MM.1S (cell line): Measurements from ENCODE around the gene SAFB2.

Source experiments
- DNase-seq: peaks from one replicate; pipeline ENCODE4 v3.0.0-alpha.2; 2015
- H2AFZ ChIP-seq: fragments of 300-600 bp; sonication (generic); 2 replicates; pipeline ENCODE4 v1.6.0; 2016; ENCODE audit warnings: antibody characterized with exemption, low read length
- H3F3A ChIP-seq: fragments of 300-600 bp; sonication (generic); 2 replicates; pipeline ENCODE4 v1.6.1; 2016; ENCODE audit warnings: mild to moderate bottlenecking, antibody characterized with exemption, low read length, moderate library complexity, mixed read lengths; ENCODE audit not compliant: insufficient read depth
- H3K27ac ChIP-seq: fragments of 300-600 bp; sonication (generic); 2 replicates; pipeline ENCODE4 v1.5.1; 2016; ENCODE audit warnings: mild to moderate bottlenecking, low read length
- H3K27me3 ChIP-seq: fragments of 300-600 bp; sonication (generic); replicated peaks from 2 replicates; pipeline ENCODE4 v1.6.0; 2016; ENCODE audit warnings: low read length; ENCODE audit not compliant: insufficient read depth
- H3K36me3 ChIP-seq: fragments of 300-600 bp; sonication (generic); replicated peaks from 2 replicates; pipeline ENCODE4 v1.6.1; 2016; ENCODE audit warnings: mild to moderate bottlenecking, low read length, mixed read lengths; ENCODE audit not compliant: insufficient read depth
- H3K4me1 ChIP-seq: fragments of 300-600 bp; sonication (generic); 2 replicates; pipeline ENCODE4 v1.6.1; 2016; ENCODE audit warnings: low read length, mixed read lengths
- H3K4me2 ChIP-seq: fragments of 300-600 bp; sonication (generic); 2 replicates; pipeline ENCODE4 v1.6.0; 2016; ENCODE audit warnings: low read depth, low read length
- H3K4me3 ChIP-seq: fragments of 300-600 bp; sonication (generic); 2 replicates; pipeline ENCODE4 v1.5.1; 2016; ENCODE audit warnings: low read length, mixed read lengths
- H3K79me2 ChIP-seq: fragments of 300-600 bp; sonication (generic); 2 replicates; pipeline ENCODE4 v1.6.1; 2016; ENCODE audit warnings: mixed run types, low read length, mixed read lengths
- H3K9ac ChIP-seq: fragments of 300-600 bp; sonication (generic); 2 replicates; pipeline ENCODE4 v1.6.1; 2016; ENCODE audit warnings: low read length, mixed read lengths
- H3K9me2 ChIP-seq: fragments of 300-600 bp; sonication (generic); replicated peaks from 2 replicates; pipeline ENCODE4 v1.6.1; 2016; ENCODE audit warnings: mild to moderate bottlenecking, low read length, mixed read lengths; ENCODE audit not compliant: insufficient read depth
- H3K9me3 ChIP-seq: fragments of 300-600 bp; sonication (generic); replicated peaks from 2 replicates; pipeline ENCODE4 v1.6.1; 2016; ENCODE audit warnings: mild to moderate bottlenecking, low read length, mixed read lengths; ENCODE audit not compliant: insufficient read depth
- H4K20me1 ChIP-seq: fragments of 300-600 bp; sonication (generic); 2 replicates; pipeline ENCODE4 v1.6.1; 2016; ENCODE audit warnings: mild to moderate bottlenecking, low read length, moderate library complexity, mixed read lengths; ENCODE audit not compliant: insufficient read depth
- CTCF ChIP-seq: fragments of 300-600 bp; sonication (generic); IDR thresholded peaks from 2 replicates; pipeline ENCODE4 v1.5.1; 2016; ENCODE audit warnings: antibody characterized with exemption, low read length, mixed read lengths
- EZH2 ChIP-seq: fragments of 300-600 bp; sonication (generic); optimal IDR thresholded peaks from 2 replicates; pipeline ENCODE3; 2017; ENCODE audit warnings: low read depth, mild to moderate bottlenecking, antibody characterized with exemption, low read length, mixed read lengths
- EZH2phosphoT487 ChIP-seq: fragments of 300-600 bp; sonication (generic); IDR thresholded peaks from 2 replicates; pipeline ENCODE4 v1.6.1; 2018; ENCODE audit warnings: antibody characterized with exemption, low read length

SAFB2 gene

GRCh38 chr19:5590865-5591154 is 31.8 kb downstream of the SAFB2 start:
- Histone ChIP-seq H3K4me2 (no peak overlapping the region), H3K27ac (no peak overlapping the region), H3K4me1 (no peaks in the 10 kb centered on the region), H3K9me3 (no peaks in the 10 kb centered on the region), H3K9me2 (no peaks in the 10 kb centered on the region), H2AFZ (no peak overlapping the region), H3K27me3 (no peaks in the 10 kb centered on the region), H3K9ac (no peak overlapping the region), H3F3A (no peaks in the 10 kb centered on the region), H3K36me3 (peaks cover 48% of the 10 kb centered on the region), H3K4me3 (no peak overlapping the region), H3K79me2 (peaks cover 4% of the 10 kb centered on the region; the same call in 1 of the 2 replicates), H4K20me1 (no peaks in the 10 kb centered on the region)
- TF ChIP-seq CTCF (no peak), EZH2 (no peak), EZH2phosphoT487 (no peak)
- DNase-seq = no peak

GRCh38 chr19:5590151-5590864 is 32.3 kb downstream of the SAFB2 start:
- TF ChIP-seq CTCF (no peak), EZH2 (no peak), EZH2phosphoT487 (no peak)
- Histone ChIP-seq H3K4me1 (no peaks in the 10 kb centered on the region), H3K36me3 (peaks cover 43% of the 10 kb centered on the region), H3K79me2 (peaks cover 4% of the 10 kb centered on the region; the same call in 1 of the 2 replicates), H4K20me1 (no peaks in the 10 kb centered on the region), H3K27ac (no peak overlapping the region), H3K9ac (no peak overlapping the region), H3K4me2 (no peak overlapping the region), H3K27me3 (no peaks in the 10 kb centered on the region), H3K4me3 (no peak overlapping the region), H3K9me3 (no peaks in the 10 kb centered on the region), H2AFZ (no peak overlapping the region), H3K9me2 (no peaks in the 10 kb centered on the region), H3F3A (no peaks in the 10 kb centered on the region)
- DNase-seq = peak; percentile 2

- Histone ChIP-seq H3K79me2 (peaks cover 4% of the 10 kb centered on the region; the same call in 1 of the 2 replicates), H2AFZ (no peak overlapping the region), H3K27me3 (no peaks in the 10 kb centered on the region), H4K20me1 (no peaks in the 10 kb centered on the region), H3K9me2 (no peaks in the 10 kb centered on the region), H3K4me1 (no peaks in the 10 kb centered on the region), H3K27ac (no peak overlapping the region), H3F3A (no peaks in the 10 kb centered on the region), H3K36me3 (peaks cover 37% of the 10 kb centered on the region; the same call in 1 of the 2 replicates), H3K9ac (no peak overlapping the region), H3K4me3 (no peak overlapping the region), H3K4me2 (no peak overlapping the region), H3K9me3 (no peaks in the 10 kb centered on the region)
- no peak for DNase-seq
- TF ChIP-seq EZH2phosphoT487 (no peak), EZH2 (no peak), CTCF (no peak)
Measured at GRCh38 chr19:5588906-5589676, 33.5 kb downstream of the SAFB2 start.
